ENCODE measurements around the gene JMJD1C.
"Not testable (repeated sequence)": the region's sequence is repeated elsewhere in the genome, so short reads cannot be mapped to it uniquely, and the experiment has no call there.

The JMJD1C gene

GRCh38 chr10:63262430-63263073 is 203.2 kb downstream of the JMJD1C start:
- DNase-seq (ENCODE audit: low read depth in 2 of 2), result no peak

GRCh38 chr10:63261496-63261895 is 204.3 kb downstream of the JMJD1C start:
- DNase-seq (ENCODE audit: low read depth in 2 of 2), result no peak

- no peak for DNase-seq (ENCODE audit: low read depth in 2 of 2)
Measured at GRCh38 chr10:63260860-63261251, 204.9 kb downstream of the JMJD1C start.

GRCh38 chr10:63260103-63260859 is 205.5 kb downstream of the JMJD1C start:
- no peak for DNase-seq (ENCODE audit: low read depth in 2 of 2)

GRCh38 chr10:63258920-63259678 is 206.7 kb downstream of the JMJD1C start:
- DNase-seq (ENCODE audit: low read depth in 2 of 2), result no peak

- no peak for DNase-seq (ENCODE audit: low read depth in 2 of 2)
Measured at GRCh38 chr10:63257778-63258177, 208.0 kb downstream of the JMJD1C start.

- no peak for DNase-seq (ENCODE audit: low read depth in 2 of 2)
Measured at GRCh38 chr10:63256009-63256773, 209.6 kb downstream of the JMJD1C start.

- no peak for DNase-seq (ENCODE audit: low read depth in 2 of 2)
Measured at GRCh38 chr10:63255316-63255715, 210.5 kb downstream of the JMJD1C start.

GRCh38 chr10:63253040-63253439 is 212.7 kb downstream of the JMJD1C start:
- DNase-seq (ENCODE audit: low read depth in 2 of 2), result no peak

GRCh38 chr10:63252095-63252762 is 213.5 kb downstream of the JMJD1C start:
- no peak for DNase-seq (ENCODE audit: low read depth in 2 of 2)

- DNase-seq (ENCODE audit: low read depth in 2 of 2), result no peak
Measured at GRCh38 chr10:63250032-63250431, 215.7 kb downstream of the JMJD1C start.

- no peak for DNase-seq (ENCODE audit: low read depth in 2 of 2)
Measured at GRCh38 chr10:63247771-63248170, 218.0 kb downstream of the JMJD1C start.

GRCh38 chr10:63246356-63246755 is 219.4 kb downstream of the JMJD1C start:
- DNase-seq (ENCODE audit: low read depth in 2 of 2), result no peak

GRCh38 chr10:63241841-63242281 is 223.9 kb downstream of the JMJD1C start:
- DNase-seq (ENCODE audit: low read depth in 2 of 2), result no peak

GRCh38 chr10:63240807-63241206 is 225.0 kb downstream of the JMJD1C start:
- no peak for DNase-seq (ENCODE audit: low read depth in 2 of 2)

- DNase-seq (ENCODE audit: low read depth in 2 of 2), result no peak
Measured at GRCh38 chr10:63238501-63238900, 227.3 kb downstream of the JMJD1C start.

- DNase-seq (ENCODE audit: low read depth in 2 of 2), result no peak
Measured at GRCh38 chr10:63237396-63237795, 228.4 kb downstream of the JMJD1C start.

GRCh38 chr10:63236113-63236935 is 229.5 kb downstream of the JMJD1C start:
- no peak for DNase-seq (ENCODE audit: low read depth in 2 of 2)

- not testable (repeated sequence) for DNase-seq (ENCODE audit: low read depth in 2 of 2)
Measured at GRCh38 chr10:63235136-63235535, 230.6 kb downstream of the JMJD1C start.

- DNase-seq (ENCODE audit: low read depth in 2 of 2), result no peak
Measured at GRCh38 chr10:63229161-63229560, 236.6 kb downstream of the JMJD1C start.
